ENCODE measurements around the gene LRRC56. TPM values are rescaled to one million over a fixed set of nuclear protein-coding genes. Genes with fewer than 3 reads are reported as not detected.

Gene LRRC56
- total and polyA plus RNA-seq, 2 donors (not counting 1 experiment from before 2014, with no cell fraction given), result 0.28 to 1.3 TPM

- H4K20me1 ChIP-seq (ENCODE audit: control insufficient read depth, extremely low read depth, insufficient read depth, low read length), result no peaks in the 10 kb centered on the region
- peaks cover 33% of the 10 kb centered on the region for H3K27me3 ChIP-seq (ENCODE audit: control insufficient read depth, insufficient read depth, low read length)
- no peak overlapping the region for H3K27ac ChIP-seq (ENCODE audit: insufficient read depth, low read length)
- H3K36me3 ChIP-seq (ENCODE audit: control insufficient read depth, insufficient read depth, low read length), result no peaks in the 10 kb centered on the region
- no peak for DNase-seq (ENCODE audit: low read depth in 2 of 2)
- H3K4me3 ChIP-seq (replicated peaks in 1 of 4; ENCODE audit: control extremely low read depth in 1 of 4, insufficient read depth in 1 of 4, low read depth in 3 of 4, low read length in 4 of 4), result no peak overlapping the region
- no peaks in the 10 kb centered on the region for H3K79me2 ChIP-seq (ENCODE audit: control insufficient read depth, insufficient read depth, low read length)
- no peaks in the 10 kb centered on the region for H3K9me3 ChIP-seq (ENCODE audit: control insufficient read depth, insufficient read depth, low read depth, low read length)
- no peak overlapping the region for H2AFZ ChIP-seq (ENCODE audit: low read length)
- H3K4me1 ChIP-seq (ENCODE audit: control insufficient read depth, extremely low read depth, insufficient read depth, low read length), result no peaks in the 10 kb centered on the region
- H3K4me2 ChIP-seq (ENCODE audit: extremely low read depth, insufficient read depth, low read length), result no peak overlapping the region
- no peak overlapping the region for H3K9ac ChIP-seq (ENCODE audit: insufficient read depth, low read length)
- TF ChIP-seq EZH2 (IDR thresholded peaks at IDR 0.05; ENCODE audit: low read length, missing control alignments), result no peak
- no peak for TF ChIP-seq CTCF (conservative IDR thresholded peaks at IDR 0.05 in 1 of 2, IDR thresholded peaks at IDR 0.05 in 1 of 2; ENCODE audit: low read depth in 1 of 2, low read length in 2 of 2)
Observed at GRCh38 chr11:553083-553987, 16.0 kb downstream of the LRRC56 start.

- no peaks in the 10 kb centered on the region for H3K79me2 ChIP-seq (ENCODE audit: control insufficient read depth, insufficient read depth, low read length)
- no peaks in the 10 kb centered on the region for H3K9me3 ChIP-seq (ENCODE audit: control insufficient read depth, insufficient read depth, low read depth, low read length)
- no peak for DNase-seq (ENCODE audit: low read depth in 2 of 2)
- no peaks in the 10 kb centered on the region for H3K4me1 ChIP-seq (ENCODE audit: control insufficient read depth, extremely low read depth, insufficient read depth, low read length)
- no peak overlapping the region for H2AFZ ChIP-seq (ENCODE audit: low read length)
- no peak overlapping the region for H3K4me2 ChIP-seq (ENCODE audit: extremely low read depth, insufficient read depth, low read length)
- H3K36me3 ChIP-seq (ENCODE audit: control insufficient read depth, insufficient read depth, low read length), result no peaks in the 10 kb centered on the region
- TF ChIP-seq EZH2 (IDR thresholded peaks at IDR 0.05; ENCODE audit: low read length, missing control alignments), result no peak
- TF ChIP-seq CTCF (conservative IDR thresholded peaks at IDR 0.05 in 1 of 2, IDR thresholded peaks at IDR 0.05 in 1 of 2; ENCODE audit: low read depth in 1 of 2, low read length in 2 of 2), result no peak
- no peak overlapping the region for H3K9ac ChIP-seq (ENCODE audit: insufficient read depth, low read length)
- no peak overlapping the region for H3K27ac ChIP-seq (ENCODE audit: insufficient read depth, low read length)
- no peak overlapping the region for H3K4me3 ChIP-seq (replicated peaks in 1 of 4; ENCODE audit: control extremely low read depth in 1 of 4, insufficient read depth in 1 of 4, low read depth in 3 of 4, low read length in 4 of 4)
- peaks cover 33% of the 10 kb centered on the region for H3K27me3 ChIP-seq (ENCODE audit: control insufficient read depth, insufficient read depth, low read length)
- H4K20me1 ChIP-seq (ENCODE audit: control insufficient read depth, extremely low read depth, insufficient read depth, low read length), result no peaks in the 10 kb centered on the region
Observed at GRCh38 chr11:553988-554340, 16.6 kb downstream of the LRRC56 start.

GRCh38 chr11:554428-555226, 17.3 kb downstream of the LRRC56 start:
- Histone ChIP-seq H3K36me3 (ENCODE audit: control insufficient read depth, insufficient read depth, low read length) (no peaks in the 10 kb centered on the region), H3K27me3 (ENCODE audit: control insufficient read depth, insufficient read depth, low read length) (peaks cover 33% of the 10 kb centered on the region), H3K27ac (ENCODE audit: insufficient read depth, low read length) (no peak overlapping the region), H3K79me2 (ENCODE audit: control insufficient read depth, insufficient read depth, low read length) (no peaks in the 10 kb centered on the region), H4K20me1 (ENCODE audit: control insufficient read depth, extremely low read depth, insufficient read depth, low read length) (no peaks in the 10 kb centered on the region), H3K4me3 (replicated peaks in 1 of 4; ENCODE audit: control extremely low read depth in 1 of 4, insufficient read depth in 1 of 4, low read depth in 3 of 4, low read length in 4 of 4) (no peak overlapping the region), H3K9me3 (ENCODE audit: control insufficient read depth, insufficient read depth, low read depth, low read length) (no peaks in the 10 kb centered on the region), H3K4me1 (ENCODE audit: control insufficient read depth, extremely low read depth, insufficient read depth, low read length) (no peaks in the 10 kb centered on the region), H2AFZ (ENCODE audit: low read length) (no peak overlapping the region), H3K4me2 (ENCODE audit: extremely low read depth, insufficient read depth, low read length) (no peak overlapping the region), H3K9ac (ENCODE audit: insufficient read depth, low read length) (no peak overlapping the region)
- DNase-seq (ENCODE audit: low read depth in 2 of 2), result peak; percentile 23 to 35
- peak; percentile 29 to 48 for TF ChIP-seq CTCF (conservative IDR thresholded peaks at IDR 0.05 in 1 of 2, IDR thresholded peaks at IDR 0.05 in 1 of 2; ENCODE audit: low read depth in 1 of 2, low read length in 2 of 2)
- no peak for TF ChIP-seq EZH2 (IDR thresholded peaks at IDR 0.05; ENCODE audit: low read length, missing control alignments)

Data from fibroblast of lung (primary cell).